HepG2 (cell line): ENCODE data around the gene FAM229A. TPM values are rescaled to one million over a fixed set of nuclear protein-coding genes. Genes with fewer than 3 reads are reported as not detected.

Source experiments
- AKAP8 ChIP-seq: sonication (generic); formaldehyde crosslinking; IDR thresholded peaks from 2 replicates; pipeline ENCODE4 v1.5.1; 2020; ENCODE audit warnings: mild to moderate bottlenecking, missing genetic modification reagents
- ATRX ChIP-seq: sonication (generic); formaldehyde crosslinking; IDR thresholded peaks from 2 replicates; pipeline ENCODE4 v1.4.0; 2020; ENCODE audit warnings: missing genetic modification reagents, borderline replicate concordance
- CREM ChIP-seq, 2 experiments: sonication (generic) in 1 of 2; formaldehyde crosslinking in 1 of 2; IDR thresholded peaks; 2 replicates each; pipeline versions ENCODE4 v1.4.0 to v1.6.1; 2016 to 2020; ENCODE audit warnings: antibody characterized with exemption in 1 of 2, mild to moderate bottlenecking in 1 of 2, missing genetic modification reagents in 1 of 2
- HDAC1 ChIP-seq: sonication (generic); formaldehyde crosslinking; IDR thresholded peaks from 2 replicates; pipeline ENCODE4 v1.5.1; 2020; ENCODE audit warnings: mild to moderate bottlenecking, missing genetic modification reagents
- HOXA5 ChIP-seq: sonication (generic); formaldehyde crosslinking; IDR thresholded peaks from 2 replicates; pipeline ENCODE4 v1.4.0; 2020; ENCODE audit warnings: missing genetic modification reagents
- IRX3 ChIP-seq: sonication (generic); formaldehyde crosslinking; IDR thresholded peaks from 2 replicates; pipeline ENCODE4 v1.8.1; 2023; ENCODE audit warnings: mild to moderate bottlenecking, low read depth, missing genetic modification reagents, borderline replicate concordance
- MEIS1 ChIP-seq: sonication (generic); formaldehyde crosslinking; IDR thresholded peaks from 2 replicates; pipeline ENCODE4 v1.9.0; 2021; ENCODE audit warnings: mild to moderate bottlenecking, missing genetic modification reagents, moderate library complexity, borderline replicate concordance
- ZNF501 ChIP-seq: sonication (generic); formaldehyde crosslinking; IDR thresholded peaks from 2 replicates; pipeline ENCODE4 v1.5.1; 2020; ENCODE audit warnings: mild to moderate bottlenecking, moderate library complexity, missing genetic modification reagents
- ZNF510 ChIP-seq: sonication (generic); formaldehyde crosslinking; IDR thresholded peaks from 2 replicates; pipeline ENCODE4 v1.4.0; 2020; ENCODE audit warnings: low read depth, mild to moderate bottlenecking, missing genetic modification reagents
- ZNF556 ChIP-seq: sonication (generic); formaldehyde crosslinking; IDR thresholded peaks from 2 replicates; pipeline ENCODE4 v1.4.0; 2020; ENCODE audit warnings: mild to moderate bottlenecking, missing genetic modification reagents, borderline replicate concordance
- ZNF615 ChIP-seq: sonication (generic); formaldehyde crosslinking; IDR thresholded peaks from 2 replicates; pipeline ENCODE4 v1.5.0; 2020; ENCODE audit warnings: mild to moderate bottlenecking, missing genetic modification reagents, borderline replicate concordance
- ZNF747 ChIP-seq: sonication (generic); formaldehyde crosslinking; IDR thresholded peaks from 2 replicates; pipeline ENCODE4 v1.8.1; 2023; ENCODE audit warnings: missing genetic modification reagents, mild to moderate bottlenecking, borderline replicate concordance
- polyA plus RNA-seq, 8 experiments: library from polyadenylated mRNA; depleted of rRNA in 3 of 8; stranded (reverse) in 7 of 8; unstranded in 1 of 8; fragments of >200 nt; fragmentation: Illumina TruSeq in 4 of 8; extraction: Trizol in 4 of 8; gene quantifications; 2 replicates each; pipeline versions ENCODE4 v1.2.1 to v1.2.3, GENCODE V29; 2011 to 2016; ENCODE audit warnings: low read depth in 4 of 8, missing spikeins in 1 of 8, mixed read lengths in 1 of 8; ENCODE audit not compliant: insufficient read depth in 1 of 8
- total RNA-seq, 5 experiments: library from RNA; depleted of rRNA; stranded (reverse); fragments of >200 nt; fragmentation: Illumina TruSeq; extraction: Trizol; gene quantifications; 2 replicates each; pipeline ENCODE4 v1.2.3, GENCODE V29; 2016; ENCODE audit warnings: low read depth in 1 of 5
- TF ChIP-seq, protein P1 (sequence below): sonication (generic); formaldehyde crosslinking; IDR thresholded peaks from 2 replicates; pipeline ENCODE4 v1.4.0; 2020; ENCODE audit warnings: missing genetic modification reagents
- TF ChIP-seq, protein P2 (sequence below): sonication (generic); formaldehyde crosslinking; conservative IDR thresholded peaks from 2 replicates; pipeline ENCODE4 v1.4.0; 2020; ENCODE audit warnings: missing genetic modification reagents
- TF ChIP-seq, protein P3 (sequence below), 2 experiments: sonication (generic) in 1 of 2; formaldehyde crosslinking in 1 of 2; IDR thresholded peaks; 2 replicates each; pipeline versions ENCODE4 v1.5.1 to v1.6.1; 2011 to 2020; ENCODE audit warnings: borderline replicate concordance in 1 of 2, low read depth in 1 of 2, low read length in 1 of 2, mild to moderate bottlenecking in 1 of 2, missing genetic modification reagents in 1 of 2, moderate library complexity in 1 of 2
- TF ChIP-seq, protein P4 (sequence below): sonication (generic); formaldehyde crosslinking; IDR thresholded peaks from 2 replicates; pipeline ENCODE4 v1.4.0; 2020; ENCODE audit warnings: mild to moderate bottlenecking, missing genetic modification reagents
- TF ChIP-seq, protein P5 (sequence below): sonication (generic); formaldehyde crosslinking; IDR thresholded peaks from 2 replicates; pipeline ENCODE4 v1.5.0; 2020; ENCODE audit warnings: missing genetic modification reagents
- TF ChIP-seq, protein P6 (sequence below): sonication (generic); formaldehyde crosslinking; IDR thresholded peaks from 2 replicates; pipeline ENCODE4 v1.4.0; 2020; ENCODE audit warnings: missing genetic modification reagents

The FAM229A gene
- total and polyA plus RNA-seq, 2 of the 13 experiments (the other 11 are each of a cell fraction or from before 2014, with no cell fraction given): 3.2 to 17.6 TPM

DNA sequence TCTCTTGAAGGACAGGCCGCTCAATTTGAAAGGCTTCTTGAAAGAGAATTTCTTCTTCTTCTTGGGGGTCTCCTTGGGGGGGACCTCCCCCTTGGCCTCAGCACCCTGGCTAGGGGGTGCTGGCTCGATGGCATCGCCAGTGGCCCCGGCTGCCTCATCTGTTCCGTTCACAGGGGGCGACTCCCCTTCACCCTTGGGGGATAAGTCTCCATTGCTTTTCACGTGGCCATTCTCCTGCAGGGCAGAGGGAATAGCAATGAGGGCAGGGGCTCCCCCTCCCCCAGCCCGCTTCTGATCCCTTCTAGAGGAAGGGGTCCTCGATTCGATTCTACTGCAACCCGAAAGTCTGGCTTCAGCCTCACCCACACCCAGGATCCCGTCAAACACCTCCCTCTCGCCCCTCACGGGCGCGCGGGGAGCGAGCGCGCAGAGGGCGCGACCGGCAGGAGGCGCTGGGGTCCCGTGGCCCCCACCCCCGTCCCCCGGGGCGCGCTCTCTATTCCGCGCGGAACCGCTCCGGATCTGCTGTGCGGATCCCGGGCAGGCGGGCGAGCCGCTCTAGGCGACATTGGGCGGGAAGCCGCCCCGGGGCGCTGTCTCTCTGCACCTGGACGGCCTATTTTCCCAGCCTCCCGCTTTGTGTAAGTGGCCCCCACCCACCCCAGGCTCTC lies 27.3 kb downstream of the FAM229A start (continued):
- TF ChIP-seq, protein P1, sequence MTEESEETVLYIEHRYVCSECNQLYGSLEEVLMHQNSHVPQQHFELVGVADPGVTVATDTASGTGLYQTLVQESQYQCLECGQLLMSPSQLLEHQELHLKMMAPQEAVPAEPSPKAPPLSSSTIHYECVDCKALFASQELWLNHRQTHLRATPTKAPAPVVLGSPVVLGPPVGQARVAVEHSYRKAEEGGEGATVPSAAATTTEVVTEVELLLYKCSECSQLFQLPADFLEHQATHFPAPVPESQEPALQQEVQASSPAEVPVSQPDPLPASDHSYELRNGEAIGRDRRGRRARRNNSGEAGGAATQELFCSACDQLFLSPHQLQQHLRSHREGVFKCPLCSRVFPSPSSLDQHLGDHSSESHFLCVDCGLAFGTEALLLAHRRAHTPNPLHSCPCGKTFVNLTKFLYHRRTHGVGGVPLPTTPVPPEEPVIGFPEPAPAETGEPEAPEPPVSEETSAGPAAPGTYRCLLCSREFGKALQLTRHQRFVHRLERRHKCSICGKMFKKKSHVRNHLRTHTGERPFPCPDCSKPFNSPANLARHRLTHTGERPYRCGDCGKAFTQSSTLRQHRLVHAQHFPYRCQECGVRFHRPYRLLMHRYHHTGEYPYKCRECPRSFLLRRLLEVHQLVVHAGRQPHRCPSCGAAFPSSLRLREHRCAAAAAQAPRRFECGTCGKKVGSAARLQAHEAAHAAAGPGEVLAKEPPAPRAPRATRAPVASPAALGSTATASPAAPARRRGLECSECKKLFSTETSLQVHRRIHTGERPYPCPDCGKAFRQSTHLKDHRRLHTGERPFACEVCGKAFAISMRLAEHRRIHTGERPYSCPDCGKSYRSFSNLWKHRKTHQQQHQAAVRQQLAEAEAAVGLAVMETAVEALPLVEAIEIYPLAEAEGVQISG (CRISPR knock-in tag): 0 out of 2 replicates have a peak, but pooled peaks have one; percentile 35
- no peak for TF ChIP-seq ATRX
- no peak for TF ChIP-seq ZNF501 (CRISPR knock-in tag)
- TF ChIP-seq, protein P2, sequence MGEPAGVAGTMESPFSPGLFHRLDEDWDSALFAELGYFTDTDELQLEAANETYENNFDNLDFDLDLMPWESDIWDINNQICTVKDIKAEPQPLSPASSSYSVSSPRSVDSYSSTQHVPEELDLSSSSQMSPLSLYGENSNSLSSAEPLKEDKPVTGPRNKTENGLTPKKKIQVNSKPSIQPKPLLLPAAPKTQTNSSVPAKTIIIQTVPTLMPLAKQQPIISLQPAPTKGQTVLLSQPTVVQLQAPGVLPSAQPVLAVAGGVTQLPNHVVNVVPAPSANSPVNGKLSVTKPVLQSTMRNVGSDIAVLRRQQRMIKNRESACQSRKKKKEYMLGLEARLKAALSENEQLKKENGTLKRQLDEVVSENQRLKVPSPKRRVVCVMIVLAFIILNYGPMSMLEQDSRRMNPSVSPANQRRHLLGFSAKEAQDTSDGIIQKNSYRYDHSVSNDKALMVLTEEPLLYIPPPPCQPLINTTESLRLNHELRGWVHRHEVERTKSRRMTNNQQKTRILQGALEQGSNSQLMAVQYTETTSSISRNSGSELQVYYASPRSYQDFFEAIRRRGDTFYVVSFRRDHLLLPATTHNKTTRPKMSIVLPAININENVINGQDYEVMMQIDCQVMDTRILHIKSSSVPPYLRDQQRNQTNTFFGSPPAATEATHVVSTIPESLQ (CRISPR knock-in tag): no peak
- TF ChIP-seq ZNF556 (CRISPR knock-in tag): no peak
- TF ChIP-seq, protein P3, sequence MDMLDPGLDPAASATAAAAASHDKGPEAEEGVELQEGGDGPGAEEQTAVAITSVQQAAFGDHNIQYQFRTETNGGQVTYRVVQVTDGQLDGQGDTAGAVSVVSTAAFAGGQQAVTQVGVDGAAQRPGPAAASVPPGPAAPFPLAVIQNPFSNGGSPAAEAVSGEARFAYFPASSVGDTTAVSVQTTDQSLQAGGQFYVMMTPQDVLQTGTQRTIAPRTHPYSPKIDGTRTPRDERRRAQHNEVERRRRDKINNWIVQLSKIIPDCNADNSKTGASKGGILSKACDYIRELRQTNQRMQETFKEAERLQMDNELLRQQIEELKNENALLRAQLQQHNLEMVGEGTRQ (IDR thresholded peaks at IDR 0.05; ENCODE audit: low read depth, low read length): no peak
- TF ChIP-seq, protein P3 (CRISPR knock-in tag; IDR thresholded peaks at IDR 0.05; ENCODE audit: borderline replicate concordance): no peak
- peak; percentile 45 for TF ChIP-seq HDAC1 (CRISPR knock-in tag)
- peak; percentile 34; the same call in 1 of the 2 replicates for TF ChIP-seq AKAP8 (CRISPR knock-in tag)
- TF ChIP-seq, protein P4, sequence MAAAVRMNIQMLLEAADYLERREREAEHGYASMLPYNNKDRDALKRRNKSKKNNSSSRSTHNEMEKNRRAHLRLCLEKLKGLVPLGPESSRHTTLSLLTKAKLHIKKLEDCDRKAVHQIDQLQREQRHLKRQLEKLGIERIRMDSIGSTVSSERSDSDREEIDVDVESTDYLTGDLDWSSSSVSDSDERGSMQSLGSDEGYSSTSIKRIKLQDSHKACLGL (CRISPR knock-in tag): 0 out of 2 replicates have a peak, but pooled peaks have one; percentile 40
- no peak for TF ChIP-seq CREM (IDR thresholded peaks at IDR 0.05)
- no peak for TF ChIP-seq CREM (CRISPR knock-in tag; IDR thresholded peaks at IDR 0.05)
- TF ChIP-seq, protein P5, sequence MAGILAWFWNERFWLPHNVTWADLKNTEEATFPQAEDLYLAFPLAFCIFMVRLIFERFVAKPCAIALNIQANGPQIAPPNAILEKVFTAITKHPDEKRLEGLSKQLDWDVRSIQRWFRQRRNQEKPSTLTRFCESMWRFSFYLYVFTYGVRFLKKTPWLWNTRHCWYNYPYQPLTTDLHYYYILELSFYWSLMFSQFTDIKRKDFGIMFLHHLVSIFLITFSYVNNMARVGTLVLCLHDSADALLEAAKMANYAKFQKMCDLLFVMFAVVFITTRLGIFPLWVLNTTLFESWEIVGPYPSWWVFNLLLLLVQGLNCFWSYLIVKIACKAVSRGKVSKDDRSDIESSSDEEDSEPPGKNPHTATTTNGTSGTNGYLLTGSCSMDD (CRISPR knock-in tag): no peak
- TF ChIP-seq MEIS1: no peak
- no peak for TF ChIP-seq IRX3 (CRISPR knock-in tag)
- TF ChIP-seq, protein P6, sequence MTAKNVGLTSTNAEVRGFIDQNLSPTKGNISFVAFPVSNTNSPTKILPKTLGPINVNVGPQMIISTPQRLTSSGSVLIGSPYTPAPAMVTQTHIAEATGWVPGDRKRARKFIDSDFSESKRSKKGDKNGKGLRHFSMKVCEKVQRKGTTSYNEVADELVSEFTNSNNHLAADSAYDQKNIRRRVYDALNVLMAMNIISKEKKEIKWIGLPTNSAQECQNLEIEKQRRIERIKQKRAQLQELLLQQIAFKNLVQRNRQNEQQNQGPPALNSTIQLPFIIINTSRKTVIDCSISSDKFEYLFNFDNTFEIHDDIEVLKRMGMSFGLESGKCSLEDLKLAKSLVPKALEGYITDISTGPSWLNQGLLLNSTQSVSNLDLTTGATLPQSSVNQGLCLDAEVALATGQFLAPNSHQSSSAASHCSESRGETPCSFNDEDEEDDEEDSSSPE (CRISPR knock-in tag): peak; percentile 34; the same call in 1 of the 2 replicates
- no peak for TF ChIP-seq ZNF615 (CRISPR knock-in tag)
- TF ChIP-seq ZNF747 (CRISPR knock-in tag): no peak; the same call in 1 of the 2 replicates
- TF ChIP-seq ZNF510 (CRISPR knock-in tag): no peak
- no peak for TF ChIP-seq HOXA5 (CRISPR knock-in tag)
